GM18868 (cell line): Measurements from ENCODE around the gene WDPCP.
"Not testable (repeated sequence)": the region's sequence is repeated elsewhere in the genome, so short reads cannot be mapped to it uniquely, and the experiment has no call there.

Experiments used
- ATAC-seq: cut with Tn5 transposase; IDR thresholded peaks from one replicate; pipeline ENCODE4 v1.9.1; 2021; ENCODE audit warnings: mild to moderate bottlenecking, moderate library complexity; ENCODE audit not compliant: unreplicated experiment

The WDPCP gene

DNA sequence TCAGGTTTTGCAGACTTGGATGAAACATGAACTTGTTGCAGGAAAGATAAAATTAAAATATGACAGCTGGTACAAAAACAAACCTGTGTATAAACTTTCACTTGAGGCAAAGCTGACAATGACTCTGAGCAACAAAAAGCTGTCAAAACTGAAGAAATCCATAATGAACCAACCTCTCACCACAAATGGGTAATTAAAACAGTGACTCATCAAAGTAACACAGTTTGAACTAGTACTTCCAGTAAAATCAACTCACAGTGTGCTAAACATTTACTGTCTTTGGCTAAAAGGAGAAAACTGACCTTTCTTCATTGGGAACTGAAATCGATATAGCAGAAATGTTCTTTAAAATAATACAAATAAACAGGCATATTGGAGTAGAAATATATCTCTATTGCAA lies 209.7 kb downstream of the WDPCP start:
- ATAC-seq, result no peak

- ATAC-seq, result no peak
Measured at GRCh38 chr2:63374341-63374740, 213.9 kb downstream of the WDPCP start.

GRCh38 chr2:63372549-63372948 lies 215.7 kb downstream of the WDPCP start:
- ATAC-seq, result no peak

- no peak for ATAC-seq
Measured at GRCh38 chr2:63369146-63369545, 219.1 kb downstream of the WDPCP start.

DNA sequence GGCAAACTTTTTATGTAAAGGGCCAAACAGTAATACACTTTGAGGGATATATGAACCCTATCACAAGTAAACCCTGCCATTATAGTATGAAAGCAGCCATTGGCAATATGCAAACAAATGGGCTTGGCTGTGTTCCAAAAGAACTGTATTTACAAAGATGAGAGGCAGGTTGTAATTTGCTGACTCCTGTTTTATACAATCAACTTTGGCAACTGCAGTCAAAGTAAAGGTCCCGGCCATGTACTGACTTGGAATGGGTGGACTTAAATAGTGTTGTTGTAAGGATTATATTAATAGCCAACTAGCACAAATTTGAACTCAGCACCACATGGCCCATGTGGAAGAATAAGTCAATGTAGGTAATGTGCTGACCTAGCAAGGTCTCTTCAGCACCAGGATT lies 223.4 kb downstream of the WDPCP start:
- ATAC-seq, result no peak

DNA sequence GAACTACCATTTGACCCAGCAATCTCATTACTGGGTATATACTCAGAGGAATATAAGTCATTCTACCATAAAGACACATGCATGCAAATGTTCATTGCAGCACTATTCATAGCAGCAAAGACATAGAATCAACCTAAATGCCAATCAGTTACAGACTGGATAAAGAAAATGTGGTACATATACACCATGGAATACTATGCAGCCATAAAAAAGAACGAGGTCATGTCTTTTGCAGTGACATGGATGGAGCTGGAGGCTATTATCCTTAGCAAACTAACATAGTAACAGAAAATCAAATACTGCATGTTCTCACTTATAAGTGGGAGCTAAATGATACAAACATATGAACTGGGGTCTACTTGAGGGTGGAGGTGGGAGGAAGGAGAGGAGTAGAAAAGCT lies 230.6 kb downstream of the WDPCP start:
- not testable (repeated sequence) for ATAC-seq

GRCh38 chr2:63347361-63347760 lies 240.9 kb downstream of the WDPCP start:
- ATAC-seq, result no peak

- ATAC-seq, result no peak
Measured at GRCh38 chr2:63346411-63346810, 241.9 kb downstream of the WDPCP start.

GRCh38 chr2:63345285-63345633 lies 243.0 kb downstream of the WDPCP start:
- ATAC-seq, result peak; percentile 16

- ATAC-seq, result peak; percentile 79
Measured at GRCh38 chr2:63344575-63345284, 243.5 kb downstream of the WDPCP start.

DNA sequence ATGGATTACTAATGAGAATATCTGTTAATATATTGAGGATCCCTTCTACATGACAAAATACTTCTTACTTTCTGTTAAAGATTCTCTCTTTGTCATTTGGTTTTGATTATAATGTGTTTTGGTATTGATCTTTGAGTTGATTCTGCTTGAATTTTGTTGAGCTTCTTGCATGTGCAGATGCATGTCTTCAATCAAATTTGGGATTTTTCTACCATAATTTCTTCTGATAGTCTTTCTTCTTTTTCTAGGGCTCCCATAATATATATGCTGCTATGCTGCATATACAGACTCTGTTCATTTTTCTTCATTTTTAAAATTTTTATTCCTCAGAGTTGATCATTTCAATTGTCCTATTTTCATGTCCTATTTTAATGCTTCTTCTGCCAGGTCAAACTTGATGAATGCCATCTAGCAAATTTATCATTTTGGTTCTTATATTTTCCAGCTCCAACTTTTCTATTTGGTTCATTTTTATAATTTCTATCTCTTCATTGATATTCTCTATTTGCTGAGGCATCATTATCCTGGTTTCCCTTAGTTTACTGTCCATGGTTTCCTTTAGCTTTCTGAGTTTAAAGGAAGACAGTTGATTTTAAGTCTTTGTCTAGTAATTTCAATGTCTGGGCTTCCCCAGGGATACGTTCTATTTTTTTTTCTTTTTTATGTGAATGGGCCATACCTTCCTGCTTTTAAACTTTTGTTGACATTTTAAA lies 244.7 kb downstream of the WDPCP start:
- no peak for ATAC-seq

GRCh38 chr2:63340443-63340842 lies 247.8 kb downstream of the WDPCP start:
- no peak for ATAC-seq

- no peak for ATAC-seq
Measured at GRCh38 chr2:63334910-63335309, 253.4 kb downstream of the WDPCP start.

DNA sequence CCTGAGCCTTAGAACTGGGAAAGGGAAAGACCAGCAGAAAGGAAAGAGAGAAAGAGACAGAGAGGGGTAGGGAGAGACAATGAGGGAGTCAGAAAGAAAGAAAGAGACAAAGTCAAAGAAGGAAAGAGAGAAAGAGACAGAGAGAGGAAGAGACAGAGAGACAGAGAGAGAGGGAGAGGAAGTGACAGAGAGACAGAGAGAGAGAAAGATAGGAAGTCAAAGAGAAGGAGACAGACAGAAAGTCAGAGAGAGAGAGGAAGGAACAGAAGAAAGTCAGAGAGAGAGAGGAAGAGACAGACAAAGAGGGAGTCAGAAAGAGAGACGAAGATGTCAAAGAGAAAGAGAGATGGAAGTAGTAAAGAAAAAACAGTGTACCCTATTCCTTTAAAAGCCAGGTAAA lies 261.8 kb downstream of the WDPCP start:
- ATAC-seq, result no peak

- not testable (repeated sequence) for ATAC-seq
Measured at GRCh38 chr2:63323662-63324061, 264.6 kb downstream of the WDPCP start.

GRCh38 chr2:63321973-63322372 lies 266.3 kb downstream of the WDPCP start:
- not testable (repeated sequence) for ATAC-seq

- no peak for ATAC-seq
Measured at GRCh38 chr2:63320669-63321068, 267.6 kb downstream of the WDPCP start.

DNA sequence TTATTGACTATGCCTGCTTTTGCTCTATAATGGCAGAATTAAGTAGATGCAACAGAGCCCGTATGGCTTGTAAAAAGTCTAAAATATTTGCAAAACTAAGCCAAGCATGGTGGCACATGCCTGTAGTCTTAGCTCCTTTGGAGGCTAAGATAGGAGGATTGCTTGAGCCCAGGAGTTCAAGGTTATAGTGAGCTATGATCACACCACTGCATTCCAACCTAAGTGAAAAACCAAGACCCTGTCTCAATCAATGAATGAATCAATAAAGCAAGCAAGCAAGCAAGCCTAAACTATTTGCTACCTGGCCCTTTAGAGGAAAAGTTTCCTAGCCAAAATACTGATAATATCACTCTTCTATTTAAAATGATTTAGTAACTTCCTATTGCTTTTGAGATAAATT lies 277.7 kb downstream of the WDPCP start:
- ATAC-seq, result no peak

GRCh38 chr2:63301481-63301880 lies 286.8 kb downstream of the WDPCP start:
- no peak for ATAC-seq

GRCh38 chr2:63300835-63301234 lies 287.4 kb downstream of the WDPCP start:
- no peak for ATAC-seq

GRCh38 chr2:63287956-63288355 lies 300.3 kb downstream of the WDPCP start:
- ATAC-seq, result no peak

DNA sequence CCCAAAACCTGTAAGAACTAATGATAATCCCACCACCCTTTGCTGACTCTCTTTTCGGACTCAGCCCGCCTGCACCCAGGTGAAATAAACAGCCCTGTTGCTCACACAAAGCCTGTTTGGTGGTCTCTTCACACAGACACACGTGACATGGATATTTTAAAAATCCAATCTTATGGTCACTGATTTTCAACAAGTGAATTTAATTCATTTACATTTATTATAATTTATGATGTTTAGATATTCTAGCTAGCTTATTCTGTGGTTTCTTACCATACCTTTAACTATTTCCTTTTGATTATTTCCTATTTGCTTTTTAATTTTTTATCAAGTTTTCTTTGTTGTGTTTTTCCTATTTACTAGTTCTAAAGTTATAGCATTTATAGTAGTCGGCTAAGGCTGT lies 301.8 kb downstream of the WDPCP start:
- not testable (repeated sequence) for ATAC-seq

DNA sequence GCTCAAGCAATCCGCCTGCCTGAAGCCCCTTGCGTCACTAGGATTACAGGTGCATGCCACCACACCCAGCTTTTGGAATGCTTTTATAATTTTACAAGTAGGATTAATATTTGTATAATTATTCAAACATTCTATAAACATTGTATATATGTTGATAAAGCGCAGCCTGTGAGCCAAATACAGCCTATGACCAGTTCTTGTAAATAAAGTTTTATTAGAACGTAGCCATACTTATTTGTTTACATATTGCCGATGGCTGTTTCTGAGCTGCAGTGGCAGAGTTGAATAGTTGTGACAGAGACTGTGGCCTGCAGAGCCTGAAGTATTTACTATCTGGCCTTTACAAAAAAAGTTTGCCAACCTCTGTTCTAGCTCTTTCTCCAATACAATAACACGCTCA lies 305.0 kb downstream of the WDPCP start:
- no peak for ATAC-seq
